CD4-positive, CD25-positive, alpha-beta regulatory T cell (primary cell): ENCODE measurements around the gene CARD10. TPM values are rescaled to one million over a fixed set of nuclear protein-coding genes. Genes with fewer than 3 reads are reported as not detected.
A peak's percentile ranks its signal among the peaks of the same experiment; 100 is the strongest.

ENCODE experiments used
- ATAC-seq, 2 donors: fragments of 150-1000 bp; cut with Tn5 transposase; one replicate each; pipeline ENCODE4 v1.10.0; 2021; ENCODE audit warnings: low read depth in 2 of 2, moderate number of reproducible peaks in 2 of 2, moderate library complexity in 1 of 2
- DNase-seq, 3 donors: peaks; one replicate each; pipeline versions ENCODE4 v3.0.0 to v3.0.0-alpha.2; 2012 to 2022; ENCODE audit warnings: mixed read lengths in 1 of 3
- H3K27ac ChIP-seq: one replicate; pipeline ENCODE4 v1.7.0; 2013; ENCODE audit warnings: mild to moderate bottlenecking, low read length; ENCODE audit not compliant: insufficient read depth, poor library complexity, severe bottlenecking
- H3K27me3 ChIP-seq: one replicate; pipeline ENCODE4 v1.7.0; 2013; ENCODE audit warnings: low read length; ENCODE audit not compliant: control insufficient read depth, insufficient read depth
- H3K36me3 ChIP-seq: one replicate; pipeline ENCODE4 v1.7.0; 2013; ENCODE audit warnings: mild to moderate bottlenecking, low read length, moderate library complexity; ENCODE audit not compliant: control insufficient read depth, insufficient read depth
- H3K4me1 ChIP-seq: 2 replicates; pipeline ENCODE4 v1.7.0; 2013; ENCODE audit warnings: mild to moderate bottlenecking, low read length; ENCODE audit not compliant: insufficient read depth, control insufficient read depth, poor library complexity, severe bottlenecking
- H3K4me3 ChIP-seq: one replicate; pipeline ENCODE4 v1.7.0; 2013; ENCODE audit warnings: low read depth, mild to moderate bottlenecking, low read length, moderate library complexity
- H3K9me3 ChIP-seq, 2 experiments: 1 replicate in 1 of 2; 2 replicates in 1 of 2; pipeline ENCODE4 v1.7.0; 2013; ENCODE audit warnings: low read length in 2 of 2, mild to moderate bottlenecking in 1 of 2, moderate library complexity in 1 of 2; ENCODE audit not compliant: control insufficient read depth in 2 of 2
- H3K27ac Mint-ChIP-seq, 3 donors: one replicate each; pipeline ENCODE4 v1.8.0; 2020 to 2022; ENCODE audit warnings: mild to moderate bottlenecking in 3 of 3, mixed read lengths in 3 of 3, moderate library complexity in 2 of 3
- H3K27me3 Mint-ChIP-seq: one replicate; pipeline ENCODE4 v1.8.0; 2022; ENCODE audit warnings: mild to moderate bottlenecking, mixed read lengths
- H3K36me3 Mint-ChIP-seq: one replicate; pipeline ENCODE4 v1.8.0; 2020; ENCODE audit warnings: mixed read lengths
- H3K4me1 Mint-ChIP-seq, 4 donors: one replicate each; pipeline ENCODE4 v1.8.0; 2020 to 2022; ENCODE audit warnings: mixed read lengths in 4 of 4, mild to moderate bottlenecking in 1 of 4
- H3K4me3 Mint-ChIP-seq, 4 donors: one replicate each; pipeline ENCODE4 v1.8.0; 2020 to 2022; ENCODE audit warnings: mild to moderate bottlenecking in 4 of 4, mixed read lengths in 4 of 4, moderate library complexity in 3 of 4
- H3K9me3 Mint-ChIP-seq, 7 donors: one replicate each; pipeline ENCODE4 v1.8.0; 2020 to 2022; ENCODE audit warnings: mixed read lengths in 7 of 7, mild to moderate bottlenecking in 3 of 7, moderate library complexity in 2 of 7
- polyA plus RNA-seq, 4 donors: library from polyadenylated mRNA; unstranded; fragments of 300-500 nt; fragmentation: Illumina TruSeq; gene quantifications; one replicate each; pipeline ENCODE4 v1.2.3, GENCODE V29; 2021
- total RNA-seq: library from RNA; stranded (reverse); gene quantifications from one replicate; pipeline ENCODE4 v1.2.3, GENCODE V29; 2022

CARD10 gene
- total and polyA plus RNA-seq, 5 donors from 2014 or later = not detected

- H3K27ac Mint-ChIP-seq = no peak overlapping the region
- peak; percentile 82 to 85 for ATAC-seq
- no peak overlapping the region for H3K4me3 Mint-ChIP-seq
These were observed 20.8 kb downstream of the CARD10 start for GRCh38 chr22:37498289-37498909.

GRCh38 chr22:37497062-37497599, 22.1 kb downstream of the CARD10 start:
- Mint-ChIP-seq H3K4me3 (no peak overlapping the region), H3K36me3 (no peaks in the 10 kb centered on the region), H3K4me1 (peaks cover 0 to 36% (median 17%) of the 10 kb centered on the region in 4 donors), H3K27me3 (peaks cover 8% of the 10 kb centered on the region), H3K9me3 (no peaks in the 10 kb centered on the region), H3K27ac (peak overlapping the region in 1 of 3 donors; percentile 44)
- Histone ChIP-seq H3K4me1 (peaks cover 4% of the 10 kb centered on the region), H3K27me3 (no peaks in the 10 kb centered on the region), H3K36me3 (no peaks in the 10 kb centered on the region), H3K27ac (no peak overlapping the region), H3K4me3 (no peak overlapping the region), H3K9me3 (no peaks in the 10 kb centered on the region)
- ATAC-seq = no peak
- DNase-seq = no peak

More at GRCh38 chr22:37498289-37498909, 20.8 kb downstream of the CARD10 start:
- peaks cover 4% of the 10 kb centered on the region for H3K4me1 ChIP-seq
- H3K4me1 Mint-ChIP-seq = peaks cover 0 to 34% (median 9%) of the 10 kb centered on the region in 4 donors
- H3K4me3 ChIP-seq = no peak overlapping the region
- H3K36me3 Mint-ChIP-seq = no peaks in the 10 kb centered on the region
- no peaks in the 10 kb centered on the region for H3K36me3 ChIP-seq
- no peaks in the 10 kb centered on the region for H3K9me3 Mint-ChIP-seq
- H3K27me3 Mint-ChIP-seq = peaks cover 11% of the 10 kb centered on the region
- no peaks in the 10 kb centered on the region for H3K27me3 ChIP-seq
- H3K9me3 ChIP-seq = no peaks in the 10 kb centered on the region
- DNase-seq = peak; percentile 56 to 73 (median 71)
- H3K27ac ChIP-seq = no peak overlapping the region

GRCh38 chr22:37496651-37497050, 22.6 kb downstream of the CARD10 start:
- Mint-ChIP-seq H3K27me3 (peaks cover 3% of the 10 kb centered on the region), H3K9me3 (no peaks in the 10 kb centered on the region), H3K4me1 (peaks cover 0 to 33% (median 13%) of the 10 kb centered on the region in 4 donors), H3K36me3 (no peaks in the 10 kb centered on the region), H3K27ac (no peak overlapping the region), H3K4me3 (no peak overlapping the region)
- ATAC-seq = no peak
- H3K9me3 ChIP-seq = no peaks in the 10 kb centered on the region
- H3K27ac ChIP-seq = no peak overlapping the region
- H3K27me3 ChIP-seq = no peaks in the 10 kb centered on the region
- H3K4me1 ChIP-seq = peaks cover 4% of the 10 kb centered on the region
- H3K4me3 ChIP-seq = no peak overlapping the region
- H3K36me3 ChIP-seq = no peaks in the 10 kb centered on the region
- no peak for DNase-seq

GRCh38 chr22:37493979-37494378, 25.2 kb downstream of the CARD10 start:
- DNase-seq (no peak), ATAC-seq (no peak)
- no peak overlapping the region for H3K27ac Mint-ChIP-seq
- H3K4me1 Mint-ChIP-seq = peaks cover 0 to 43% (median 15%) of the 10 kb centered on the region in 4 donors
- no peaks in the 10 kb centered on the region for H3K9me3 Mint-ChIP-seq
- H3K27me3 ChIP-seq = no peaks in the 10 kb centered on the region
- no peak overlapping the region for H3K27ac ChIP-seq
- H3K9me3 ChIP-seq = no peaks in the 10 kb centered on the region
- no peak overlapping the region for H3K4me3 ChIP-seq
- H3K36me3 Mint-ChIP-seq = no peaks in the 10 kb centered on the region
- H3K36me3 ChIP-seq = no peaks in the 10 kb centered on the region
- H3K4me3 Mint-ChIP-seq = no peak overlapping the region
- no peaks in the 10 kb centered on the region for H3K27me3 Mint-ChIP-seq
- H3K4me1 ChIP-seq = peaks cover 4% of the 10 kb centered on the region

GRCh38 chr22:37492428-37493344, 26.5 kb downstream of the CARD10 start:
- Histone ChIP-seq H3K36me3 (no peaks in the 10 kb centered on the region), H3K9me3 (no peaks in the 10 kb centered on the region), H3K4me1 (peaks cover 2% of the 10 kb centered on the region), H3K27me3 (no peaks in the 10 kb centered on the region), H3K4me3 (no peak overlapping the region), H3K27ac (no peak overlapping the region)
- Mint-ChIP-seq H3K36me3 (no peaks in the 10 kb centered on the region), H3K27ac (peak overlapping the region in 2 of 3 donors; percentile 41 to 78), H3K27me3 (no peaks in the 10 kb centered on the region), H3K4me1 (peaks cover 0 to 42% (median 15%) of the 10 kb centered on the region in 4 donors), H3K4me3 (peak overlapping the region in 2 of 4 donors; percentile 25 to 48), H3K9me3 (no peaks in the 10 kb centered on the region)
- ATAC-seq (peak; percentile 58 to 68), DNase-seq (peak in 2 of 3 donors; percentile 34 to 74)

- Mint-ChIP-seq H3K9me3 (no peaks in the 10 kb centered on the region), H3K27me3 (no peaks in the 10 kb centered on the region), H3K27ac (no peak overlapping the region), H3K4me3 (peak overlapping the region in 1 of 4 donors; percentile 21), H3K4me1 (peaks cover 0 to 50% (median 21%) of the 10 kb centered on the region in 4 donors), H3K36me3 (no peaks in the 10 kb centered on the region)
- no peak for ATAC-seq
- no peak overlapping the region for H3K27ac ChIP-seq
- H3K36me3 ChIP-seq = no peaks in the 10 kb centered on the region
- no peak overlapping the region for H3K4me3 ChIP-seq
- no peaks in the 10 kb centered on the region for H3K9me3 ChIP-seq
- DNase-seq = no peak
- peaks cover 11% of the 10 kb centered on the region for H3K4me1 ChIP-seq
- no peaks in the 10 kb centered on the region for H3K27me3 ChIP-seq
These were observed 27.4 kb downstream of the CARD10 start for GRCh38 chr22:37491559-37492427.

GRCh38 chr22:37491106-37491505, 28.1 kb downstream of the CARD10 start:
- no peak for DNase-seq
- H3K9me3 ChIP-seq = no peaks in the 10 kb centered on the region
- H3K4me3 ChIP-seq = no peak overlapping the region
- H3K27me3 ChIP-seq = no peaks in the 10 kb centered on the region
- no peak for ATAC-seq
- no peak overlapping the region for H3K27ac ChIP-seq
- Mint-ChIP-seq H3K9me3 (no peaks in the 10 kb centered on the region), H3K4me1 (peaks cover 0 to 55% (median 23%) of the 10 kb centered on the region in 4 donors), H3K27me3 (no peaks in the 10 kb centered on the region), H3K4me3 (no peak overlapping the region), H3K36me3 (no peaks in the 10 kb centered on the region), H3K27ac (no peak overlapping the region)
- peaks cover 16% of the 10 kb centered on the region for H3K4me1 ChIP-seq
- no peaks in the 10 kb centered on the region for H3K36me3 ChIP-seq
